GM19324 (cell line): ENCODE measurements around the gene CCR7.

Experiments used
- ATAC-seq: cut with Tn5 transposase; IDR thresholded peaks from one replicate; pipeline ENCODE4 v1.9.1; 2021; ENCODE audit warnings: mild to moderate bottlenecking, moderate library complexity; ENCODE audit not compliant: unreplicated experiment, low FRiP score

Gene CCR7

GRCh38 chr17:40564883-40565768, at the start of gene CCR7:
Gene CCR7, minus strand, starts transcription at chr17:40565472. Its CDS starts 63 bp downstream, at chr17:40565409.
- ATAC-seq: no peak

GRCh38 chr17:40614431-40615067, 49.3 kb upstream of the CCR7 start:
- ATAC-seq: no peak

GRCh38 chr17:40613467-40614154, 48.3 kb upstream of the CCR7 start:
- ATAC-seq: no peak

GRCh38 chr17:40612599-40613244, 47.5 kb upstream of the CCR7 start:
- ATAC-seq: no peak

GRCh38 chr17:40611840-40612474, 46.7 kb upstream of the CCR7 start:
- no peak for ATAC-seq

GRCh38 chr17:40610359-40610758, 45.1 kb upstream of the CCR7 start:
- ATAC-seq: no peak

GRCh38 chr17:40608061-40608581, 42.8 kb upstream of the CCR7 start:
- no peak for ATAC-seq

- ATAC-seq: no peak
Observed at GRCh38 chr17:40607641-40608040, 42.4 kb upstream of the CCR7 start.

- no peak for ATAC-seq
Observed at GRCh38 chr17:40606548-40607353, 41.5 kb upstream of the CCR7 start.

- ATAC-seq: no peak
Observed at GRCh38 chr17:40605306-40605705, 40.0 kb upstream of the CCR7 start.

- ATAC-seq: no peak
Observed at GRCh38 chr17:40604327-40605080, 39.2 kb upstream of the CCR7 start.

- no peak for ATAC-seq
Observed at GRCh38 chr17:40602445-40603443, 37.5 kb upstream of the CCR7 start.

GRCh38 chr17:40600486-40601046, 35.3 kb upstream of the CCR7 start:
- ATAC-seq: no peak

- ATAC-seq: no peak
Observed at GRCh38 chr17:40599468-40599763, 34.1 kb upstream of the CCR7 start.

GRCh38 chr17:40598619-40599467, 33.6 kb upstream of the CCR7 start:
- ATAC-seq: peak; percentile 73

- no peak for ATAC-seq
Observed at GRCh38 chr17:40598301-40598618, 33.0 kb upstream of the CCR7 start.
